Activated CD4-positive, alpha-beta memory T cell treated with anti-CD3 and anti-CD28 coated beads for 36 hours (primary cell): ENCODE data around the gene TNFAIP3. TPM values are rescaled to one million over a fixed set of nuclear protein-coding genes. Genes with fewer than 3 reads are reported as not detected.
"Not testable (repeated sequence)": the region's sequence is repeated elsewhere in the genome, so short reads cannot be mapped to it uniquely, and the experiment has no call there.

ENCODE experiments used
- CTCF ChIA-PET: fragments of 350-600 bp; sonication (Branson Sonifier 250); formaldehyde crosslinking; loops from one replicate; lab custom pipeline; 2021; ENCODE audit warnings: antibody characterized with exemption, inconsistent platforms; lab: Charles Lee
- POLR2A ChIA-PET: fragments of 350-600 bp; sonication (Branson Sonifier 250); formaldehyde crosslinking; loops from one replicate; lab custom pipeline; 2021; ENCODE audit warnings: antibody characterized with exemption; lab: Charles Lee
- DNase-seq: peaks from one replicate; pipeline ENCODE4 v3.0.0-alpha.2; 2020
- H3K27ac Mint-ChIP-seq: one replicate; pipeline ENCODE4 v1.8.0; 2021; ENCODE audit warnings: mixed read lengths
- H3K27me3 Mint-ChIP-seq: one replicate; pipeline ENCODE4 v1.8.0; 2021; ENCODE audit warnings: mixed read lengths
- H3K36me3 Mint-ChIP-seq: one replicate; pipeline ENCODE4 v1.8.0; 2021; ENCODE audit warnings: mixed read lengths
- H3K4me1 Mint-ChIP-seq: one replicate; pipeline ENCODE4 v1.8.0; 2021; ENCODE audit warnings: low read depth, mixed read lengths
- H3K4me3 Mint-ChIP-seq: one replicate; pipeline ENCODE4 v1.8.0; 2021; ENCODE audit warnings: mild to moderate bottlenecking, mixed read lengths
- H3K9me3 Mint-ChIP-seq: one replicate; pipeline ENCODE4 v1.8.0; 2021; ENCODE audit warnings: mixed read lengths
- intact Hi-C: fragments of 100-400 bp; cut with micrococcal nuclease; formaldehyde crosslinking; loops from one replicate; pipeline ENCODE4 v1.15.1; 2023
- total RNA-seq, 2 experiments: library from RNA; stranded (reverse); gene quantifications; one replicate each; pipeline ENCODE4 v1.2.3, GENCODE V29; 2021

Gene TNFAIP3
- total RNA-seq, 2 experiments from 2014 or later = 259 to 267 TPM

DNA sequence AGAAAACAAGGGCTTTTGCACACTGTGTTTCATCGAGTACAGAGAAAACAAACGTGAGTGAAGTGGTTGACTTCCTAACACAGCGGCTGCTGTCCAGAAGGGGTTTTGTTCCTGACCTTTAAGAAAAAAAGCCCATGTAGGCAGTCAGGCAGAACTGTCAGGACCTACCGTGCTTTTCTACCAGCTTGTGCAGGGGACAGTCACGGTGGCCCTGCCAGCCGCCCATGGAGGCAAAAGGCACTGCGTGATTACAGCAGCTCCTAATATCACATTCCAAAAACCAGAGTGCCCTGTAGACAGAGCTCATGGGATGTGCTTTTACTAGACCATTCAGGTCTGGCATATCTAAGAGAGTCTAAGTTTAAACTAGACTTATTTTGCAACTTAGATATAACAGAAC, 12.2 kb downstream of the TNFAIP3 start:
- H3K4me3 Mint-ChIP-seq = peak overlapping the region; percentile 51
- H3K9me3 Mint-ChIP-seq = peaks cover 1% of the 10 kb centered on the region
- H3K36me3 Mint-ChIP-seq = peaks cover 92% of the 10 kb centered on the region
- peaks cover 91% of the 10 kb centered on the region for H3K4me1 Mint-ChIP-seq
- intact Hi-C loops = no loop called here
- no peaks in the 10 kb centered on the region for H3K27me3 Mint-ChIP-seq
- DNase-seq = no peak
- peak overlapping the region; percentile 85 for H3K27ac Mint-ChIP-seq
- CTCF ChIA-PET = interaction anchor here (0.6 to 8.7 kb wide), 6 partner anchors 8 to 171 kb away, joined by 3 to 74 read pairs (median 6); partner anchors contain the start of gene TNFAIP3
- POLR2A ChIA-PET = interaction anchor here (0.6 to 1.3 kb wide), 4 partner anchors 8 to 125 kb away, joined by 3 to 8 read pairs (median 3); no protein-coding TSS in a partner anchor

- CTCF ChIA-PET = interaction anchor here (1.1 to 8.7 kb wide), 6 partner anchors 9 to 172 kb away, joined by 3 to 74 read pairs (median 16); no protein-coding TSS in a partner anchor
- Mint-ChIP-seq H3K4me1 (peaks cover 83% of the 10 kb centered on the region), H3K27ac (peak overlapping the region; percentile 85), H3K9me3 (peaks cover 8% of the 10 kb centered on the region), H3K4me3 (no peak overlapping the region), H3K27me3 (no peaks in the 10 kb centered on the region), H3K36me3 (peaks cover 90% of the 10 kb centered on the region)
- intact Hi-C loops = no loop called here
- no peak for DNase-seq
- POLR2A ChIA-PET = interaction anchor here (1.0 to 5.0 kb wide), 7 partner anchors 9 to 172 kb away, joined by 3 to 49 read pairs (median 7); no protein-coding TSS in a partner anchor
Observed at GRCh38 chr6:137879885-137880745, 13.1 kb downstream of the TNFAIP3 start.

DNA sequence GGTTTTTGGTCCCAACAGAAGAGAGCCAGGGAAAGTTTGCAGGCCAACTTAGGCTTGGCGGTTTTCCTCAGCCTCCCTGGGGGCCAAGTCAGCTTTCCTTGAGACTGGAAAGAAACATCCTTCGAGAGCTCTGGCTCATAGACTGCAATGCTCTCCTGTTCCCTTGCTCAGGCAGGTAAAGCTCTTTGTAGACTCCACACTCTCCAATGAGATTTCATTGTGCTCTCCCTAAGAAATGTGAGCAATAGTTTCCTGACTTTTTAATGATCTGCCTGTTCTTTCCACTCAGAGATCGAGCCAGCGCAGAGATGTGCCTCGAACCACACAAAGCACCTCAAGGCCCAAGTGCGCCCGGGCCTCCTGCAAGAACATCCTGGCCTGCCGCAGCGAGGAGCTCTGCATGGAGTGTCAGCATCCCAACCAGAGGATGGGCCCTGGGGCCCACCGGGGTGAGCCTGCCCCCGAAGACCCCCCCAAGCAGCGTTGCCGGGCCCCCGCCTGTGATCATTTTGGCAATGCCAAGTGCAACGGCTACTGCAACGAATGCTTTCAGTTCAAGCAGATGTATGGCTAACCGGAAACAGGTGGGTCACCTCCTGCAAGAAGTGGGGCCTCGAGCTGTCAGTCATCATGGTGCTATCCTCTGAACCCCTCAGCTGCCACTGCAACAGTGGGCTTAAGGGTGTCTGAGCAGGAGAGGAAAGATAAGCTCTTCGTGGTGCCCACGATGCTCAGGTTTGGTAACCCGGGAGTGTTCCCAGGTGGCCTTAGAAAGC, 13.9 kb downstream of the TNFAIP3 start:
- H3K27ac Mint-ChIP-seq = peak overlapping the region; percentile 85
- H3K9me3 Mint-ChIP-seq = peaks cover 15% of the 10 kb centered on the region
- no peaks in the 10 kb centered on the region for H3K27me3 Mint-ChIP-seq
- POLR2A ChIA-PET = interaction anchor here (0.6 to 5.0 kb wide), 11 partner anchors 8 to 173 kb away, joined by 3 to 49 read pairs (median 5); partner anchors contain the start of gene TNFAIP3
- DNase-seq = no peak
- intact Hi-C loops = no loop called here
- H3K4me3 Mint-ChIP-seq = no peak overlapping the region
- CTCF ChIA-PET = interaction anchor here (0.6 to 8.7 kb wide), 10 partner anchors 10 to 173 kb away, joined by 3 to 74 read pairs (median 6); no protein-coding TSS in a partner anchor
- peaks cover 75% of the 10 kb centered on the region for H3K4me1 Mint-ChIP-seq
- peaks cover 88% of the 10 kb centered on the region for H3K36me3 Mint-ChIP-seq

DNA sequence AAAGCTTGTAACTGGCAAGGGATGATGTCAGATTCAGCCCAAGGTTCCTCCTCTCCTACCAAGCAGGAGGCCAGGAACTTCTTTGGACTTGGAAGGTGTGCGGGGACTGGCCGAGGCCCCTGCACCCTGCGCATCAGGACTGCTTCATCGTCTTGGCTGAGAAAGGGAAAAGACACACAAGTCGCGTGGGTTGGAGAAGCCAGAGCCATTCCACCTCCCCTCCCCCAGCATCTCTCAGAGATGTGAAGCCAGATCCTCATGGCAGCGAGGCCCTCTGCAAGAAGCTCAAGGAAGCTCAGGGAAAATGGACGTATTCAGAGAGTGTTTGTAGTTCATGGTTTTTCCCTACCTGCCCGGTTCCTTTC, 14.4 kb downstream of the TNFAIP3 start:
- CTCF ChIA-PET = interaction anchor here (0.6 to 8.7 kb wide), 9 partner anchors 11 to 177 kb away, joined by 4 to 74 read pairs (median 7); no protein-coding TSS in a partner anchor
- no peaks in the 10 kb centered on the region for H3K27me3 Mint-ChIP-seq
- no peak overlapping the region for H3K4me3 Mint-ChIP-seq
- peaks cover 21% of the 10 kb centered on the region for H3K9me3 Mint-ChIP-seq
- peaks cover 83% of the 10 kb centered on the region for H3K36me3 Mint-ChIP-seq
- peaks cover 69% of the 10 kb centered on the region for H3K4me1 Mint-ChIP-seq
- intact Hi-C loops = no loop called here
- POLR2A ChIA-PET = interaction anchor here (0.6 to 5.0 kb wide), 14 partner anchors 8 to 94 kb away, joined by 3 to 49 read pairs (median 5); partner anchors contain the start of gene TNFAIP3
- DNase-seq = no peak
- peak overlapping the region; percentile 85 for H3K27ac Mint-ChIP-seq

- intact Hi-C loops = loop anchor here (2.0 kb wide), 1 partner anchor 62 kb away; no protein-coding TSS in a partner anchor
- ChIA-PET CTCF (interaction anchor here (0.7 to 8.7 kb wide), 13 partner anchors 11 to 234 kb away, joined by 3 to 74 read pairs (median 7); partner anchors contain the start of gene TNFAIP3), POLR2A (interaction anchor here (0.7 to 5.0 kb wide), 16 partner anchors 7 to 93 kb away, joined by 3 to 49 read pairs (median 5); partner anchors contain the start of gene TNFAIP3)
- H3K27ac Mint-ChIP-seq = peak overlapping the region; percentile 78
- H3K4me1 Mint-ChIP-seq = peaks cover 62% of the 10 kb centered on the region
- H3K36me3 Mint-ChIP-seq = peaks cover 80% of the 10 kb centered on the region
- H3K27me3 Mint-ChIP-seq = no peaks in the 10 kb centered on the region
- no peak for DNase-seq
- H3K9me3 Mint-ChIP-seq = peaks cover 26% of the 10 kb centered on the region
- peak overlapping the region; percentile 17 for H3K4me3 Mint-ChIP-seq
Observed at GRCh38 chr6:137882225-137882961, 15.3 kb downstream of the TNFAIP3 start.

DNA sequence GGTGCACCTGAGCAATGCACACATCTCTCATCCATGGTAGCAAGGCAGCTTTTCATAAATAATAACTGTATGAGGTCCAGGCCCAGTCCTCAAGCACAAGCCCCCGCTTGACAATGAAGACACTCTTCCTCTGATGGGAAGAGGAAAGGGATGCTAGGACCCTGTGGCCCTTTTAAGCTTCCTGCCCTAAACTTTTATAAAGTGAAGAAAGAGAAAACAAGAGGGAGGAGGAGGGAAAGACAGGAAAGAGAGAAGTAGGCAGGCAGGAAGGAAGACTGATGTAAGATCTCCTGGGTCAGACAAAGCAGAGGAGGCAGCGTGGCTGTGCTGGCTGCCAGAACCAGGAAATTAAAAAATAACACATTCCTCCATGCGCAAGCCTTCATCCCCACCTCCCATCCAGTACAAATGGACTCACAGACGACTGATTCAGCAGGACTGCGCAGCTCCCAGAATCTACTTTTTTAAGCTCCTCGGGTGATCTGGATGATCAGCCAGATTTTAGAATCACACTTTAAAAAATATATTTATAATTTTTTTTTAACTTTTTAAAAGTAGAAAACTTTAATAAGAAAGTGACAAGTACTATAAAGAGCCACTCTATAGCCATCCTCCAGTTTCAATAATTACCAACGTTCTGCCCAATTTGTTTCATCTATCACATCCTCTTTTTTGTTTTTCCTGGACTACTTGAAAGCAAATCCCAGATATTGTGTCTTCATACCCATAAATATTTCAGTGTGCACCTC, 16.5 kb downstream of the TNFAIP3 start:
- H3K4me1 Mint-ChIP-seq = peaks cover 50% of the 10 kb centered on the region
- POLR2A ChIA-PET = interaction anchor here (0.8 to 5.0 kb wide), 9 partner anchors 8 to 176 kb away, joined by 3 to 49 read pairs (median 4); no protein-coding TSS in a partner anchor

DNA sequence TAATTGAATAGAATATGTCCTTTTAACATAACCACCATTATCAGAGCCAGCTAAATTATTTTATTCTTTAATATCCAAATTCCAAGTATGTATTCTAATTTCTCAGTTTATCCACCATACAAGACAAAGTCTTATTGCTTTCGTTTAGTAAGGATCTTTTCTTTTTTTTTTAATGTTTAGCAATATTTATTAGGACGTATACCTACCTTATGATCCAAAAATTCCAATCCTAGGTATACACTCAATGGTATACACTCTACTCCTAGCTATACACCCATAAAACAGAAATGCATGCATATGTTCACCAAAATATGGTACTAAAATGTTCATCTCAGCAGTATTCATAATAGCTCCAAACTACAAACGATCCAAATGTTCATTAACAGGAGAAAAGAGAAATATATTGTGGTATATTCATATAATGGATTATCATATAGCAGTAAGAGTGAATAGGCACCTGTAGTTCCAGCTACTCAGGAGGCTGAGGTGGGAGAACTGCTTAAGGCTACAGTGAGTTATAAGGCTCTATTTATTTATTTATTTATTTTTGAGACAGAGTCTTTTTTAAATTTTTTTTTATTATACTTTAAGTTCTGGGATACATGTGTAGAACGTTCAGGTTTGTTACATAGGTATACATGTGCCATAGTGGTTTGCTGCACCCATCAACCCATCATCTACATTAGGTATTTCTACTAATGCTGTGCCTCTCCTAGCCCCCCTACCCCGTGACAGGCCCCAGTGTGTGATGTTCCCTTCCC, 17.3 kb downstream of the TNFAIP3 start:
- POLR2A ChIA-PET = interaction anchor here (1.0 to 5.0 kb wide), 6 partner anchors 11 to 176 kb away, joined by 3 to 49 read pairs (median 6); no protein-coding TSS in a partner anchor
- H3K4me3 Mint-ChIP-seq = no peak overlapping the region
- H3K4me1 Mint-ChIP-seq = peaks cover 43% of the 10 kb centered on the region

More for the DNA sequence above, 16.5 kb downstream of the TNFAIP3 start:
- CTCF ChIA-PET = interaction anchor here (0.7 to 8.7 kb wide), 15 partner anchors 13 to 545 kb away, joined by 3 to 74 read pairs (median 4); partner anchors contain the start of gene TNFAIP3
- Mint-ChIP-seq H3K27ac (peak overlapping the region; percentile 86), H3K4me3 (no peak overlapping the region), H3K27me3 (no peaks in the 10 kb centered on the region), H3K9me3 (peaks cover 32% of the 10 kb centered on the region), H3K36me3 (peaks cover 70% of the 10 kb centered on the region)
- intact Hi-C loops = loop anchor here (2.0 kb wide), 1 partner anchor 61 kb away; no protein-coding TSS in a partner anchor
- peak; percentile 42 for DNase-seq

DNA sequence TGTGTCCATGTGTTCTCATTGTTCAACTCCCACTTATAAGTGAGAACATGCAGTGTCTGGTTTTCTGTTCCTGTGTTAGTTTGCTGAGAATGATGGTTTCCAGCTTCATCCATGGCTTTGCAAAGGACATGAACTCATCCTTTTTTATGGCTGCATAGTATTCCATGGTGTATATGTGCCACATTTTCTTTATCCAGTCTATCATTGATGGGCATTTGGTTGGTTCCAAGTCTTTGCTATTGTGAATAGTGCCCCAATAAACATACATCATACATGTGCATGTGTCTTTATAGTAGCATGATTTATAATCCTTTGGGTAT, 17.8 kb downstream of the TNFAIP3 start:
- DNase-seq, H3K4me3 Mint-ChIP-seq, H3K27me3 Mint-ChIP-seq, intact Hi-C loops: not testable (repeated sequence)
- ChIA-PET POLR2A (interaction anchor here (1.5 to 5.0 kb wide), 2 partner anchors 14 to 60 kb away, joined by 6 to 49 read pairs; no protein-coding TSS in a partner anchor), CTCF (interaction anchor here (1.2 to 8.7 kb wide), 4 partner anchors 15 to 177 kb away, joined by 8 to 74 read pairs (median 10); partner anchors contain the start of gene TNFAIP3)
- Mint-ChIP-seq H3K36me3 (peaks cover 58% of the 10 kb centered on the region), H3K9me3 (peaks cover 34% of the 10 kb centered on the region), H3K27ac (peak overlapping the region; percentile 61), H3K4me1 (peaks cover 39% of the 10 kb centered on the region)

More for the DNA sequence above, 17.3 kb downstream of the TNFAIP3 start:
- intact Hi-C loops = no loop called here
- CTCF ChIA-PET = interaction anchor here (0.7 to 8.7 kb wide), 12 partner anchors 14 to 544 kb away, joined by 3 to 74 read pairs (median 4); partner anchors contain the start of gene TNFAIP3
- no peak for DNase-seq
- peaks cover 63% of the 10 kb centered on the region for H3K36me3 Mint-ChIP-seq
- H3K27me3 Mint-ChIP-seq = no peaks in the 10 kb centered on the region
- peaks cover 34% of the 10 kb centered on the region for H3K9me3 Mint-ChIP-seq
- peak overlapping the region; percentile 86 for H3K27ac Mint-ChIP-seq

GRCh38 chr6:137886226-137886625, 19.2 kb downstream of the TNFAIP3 start:
- intact Hi-C loops, POLR2A ChIA-PET, CTCF ChIA-PET, DNase-seq, H3K27me3 Mint-ChIP-seq, H3K27ac Mint-ChIP-seq, H3K4me3 Mint-ChIP-seq: not testable (repeated sequence)
- Mint-ChIP-seq H3K4me1 (peaks cover 25% of the 10 kb centered on the region), H3K9me3 (peaks cover 34% of the 10 kb centered on the region), H3K36me3 (peaks cover 46% of the 10 kb centered on the region)
